DOHH2 (cell line): ENCODE data around the gene RBCK1.

ENCODE experiments used
- H3F3A ChIP-seq: fragments of 200-600 bp; sonication (generic), shearing (Covaris generic); 2 replicates; pipeline ENCODE4 v1.6.0; 2016; ENCODE audit warnings: antibody characterized with exemption, mild to moderate bottlenecking; ENCODE audit not compliant: control insufficient read depth, insufficient read depth
- H3K27ac ChIP-seq: fragments of 200-600 bp; sonication (generic); 2 replicates; pipeline ENCODE4 v1.5.1; 2014; ENCODE audit warnings: low read depth, mild to moderate bottlenecking, low read length, moderate library complexity
- H3K27me3 ChIP-seq: fragments of 200-600 bp; sonication (generic); 2 replicates; pipeline ENCODE4 v1.6.1; 2014; ENCODE audit warnings: mild to moderate bottlenecking, low read length, mixed read lengths; ENCODE audit not compliant: control insufficient read depth
- H3K36me3 ChIP-seq: fragments of 200-600 bp; sonication (generic); 2 replicates; pipeline ENCODE4 v1.6.1; 2014; ENCODE audit warnings: mild to moderate bottlenecking, low read length, moderate library complexity, mixed read lengths; ENCODE audit not compliant: control insufficient read depth
- H3K4me1 ChIP-seq: fragments of 200-600 bp; sonication (generic); 2 replicates; pipeline ENCODE4 v1.6.1; 2014; ENCODE audit warnings: mild to moderate bottlenecking, low read length, mixed read lengths; ENCODE audit not compliant: control insufficient read depth
- H3K4me2 ChIP-seq: fragments of 200-600 bp; sonication (generic); 2 replicates; pipeline ENCODE4 v1.6.0; 2014; ENCODE audit warnings: mild to moderate bottlenecking, low read length, moderate library complexity
- H3K4me3 ChIP-seq: fragments of 200-600 bp; sonication (generic); 2 replicates; pipeline ENCODE4 v1.5.1; 2014; ENCODE audit warnings: mild to moderate bottlenecking, low read length, mixed read lengths
- H3K79me2 ChIP-seq: fragments of 200-600 bp; sonication (generic); 2 replicates; pipeline ENCODE4 v1.6.1; 2014; ENCODE audit warnings: mild to moderate bottlenecking, low read length, mixed read lengths; ENCODE audit not compliant: control insufficient read depth
- H3K9me2 ChIP-seq: fragments of 200-600 bp; sonication (generic); replicated peaks from 2 replicates; pipeline ENCODE4 v1.6.1; 2014; ENCODE audit warnings: mild to moderate bottlenecking, low read length, mixed read lengths; ENCODE audit not compliant: control insufficient read depth
- H3K9me3 ChIP-seq: fragments of 200-600 bp; sonication (generic); 2 replicates; pipeline ENCODE4 v1.6.1; 2014; ENCODE audit warnings: antibody characterized with exemption, low read length, mixed read lengths; ENCODE audit not compliant: control insufficient read depth, insufficient read depth
- H4K20me1 ChIP-seq: fragments of 200-600 bp; sonication (generic); 2 replicates; pipeline ENCODE4 v1.6.0; 2014; ENCODE audit warnings: low read depth, mild to moderate bottlenecking, antibody characterized with exemption, low read length, moderate library complexity; ENCODE audit not compliant: control insufficient read depth, insufficient read depth
- EZH2phosphoT487 ChIP-seq: fragments of 200-600 bp; sonication (generic); IDR thresholded peaks from 2 replicates; pipeline ENCODE4 v1.6.1; 2017; ENCODE audit warnings: borderline replicate concordance, mild to moderate bottlenecking, antibody characterized with exemption, low read length, moderate library complexity, mixed read lengths
- TF ChIP-seq, protein P1 (sequence below): fragments of 200-600 bp; sonication (generic); IDR thresholded peaks from one replicate; pipeline ENCODE4 v1.5.1; 2014; ENCODE audit warnings: antibody characterized with exemption, mild to moderate bottlenecking, low read depth, low read length; ENCODE audit not compliant: poor library complexity, severe bottlenecking

The RBCK1 gene

DNA sequence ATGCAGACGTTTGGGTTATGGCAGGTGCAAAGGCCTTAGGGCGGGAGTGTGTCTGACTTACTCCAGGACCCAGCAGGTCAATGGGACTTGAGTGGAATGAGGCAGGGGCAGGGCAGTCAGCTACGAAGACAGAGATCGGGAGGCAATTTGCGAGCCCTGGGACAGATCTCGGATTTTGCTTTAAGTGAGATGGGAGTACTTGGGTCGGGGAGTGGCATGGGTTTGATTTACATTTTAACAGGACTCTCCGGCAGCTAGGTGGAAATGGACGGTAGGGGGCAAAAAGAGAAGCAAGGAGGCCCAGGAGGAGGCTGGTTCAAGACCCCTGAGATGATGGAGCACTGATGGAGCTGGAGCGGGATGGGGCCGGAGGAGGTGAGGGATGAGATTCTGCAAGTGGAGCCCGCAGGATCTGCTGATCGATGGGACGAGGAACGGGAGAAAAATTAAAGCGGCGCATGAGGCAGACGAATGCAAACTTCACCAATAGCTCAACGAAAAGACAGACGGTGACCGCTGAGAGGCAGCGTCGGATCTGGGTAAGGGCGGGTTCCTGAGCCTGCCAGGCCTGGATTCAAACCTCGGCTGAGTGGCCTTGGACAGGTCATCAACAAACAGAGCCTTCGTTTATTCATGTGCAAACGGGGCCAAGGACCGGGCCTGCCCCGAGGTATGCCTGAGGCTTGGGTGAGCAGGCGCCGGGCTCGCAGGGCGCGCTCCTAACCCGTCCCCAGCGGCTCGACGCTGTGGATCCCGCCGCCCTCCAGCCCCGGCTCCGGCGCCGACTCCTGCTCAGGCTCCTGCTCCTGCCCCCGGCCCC lies 756 bp upstream of the RBCK1 start:
- no peak overlapping the region for H3K27ac ChIP-seq
- peaks cover 15% of the 10 kb centered on the region for H3K36me3 ChIP-seq
- H3K4me3 ChIP-seq: peak overlapping the region; percentile 74
- H3K9me2 ChIP-seq: no peaks in the 10 kb centered on the region
- no peaks in the 10 kb centered on the region for H4K20me1 ChIP-seq
- H3K27me3 ChIP-seq: no peaks in the 10 kb centered on the region
- peaks cover 14% of the 10 kb centered on the region for H3K79me2 ChIP-seq
- TF ChIP-seq, protein P1, sequence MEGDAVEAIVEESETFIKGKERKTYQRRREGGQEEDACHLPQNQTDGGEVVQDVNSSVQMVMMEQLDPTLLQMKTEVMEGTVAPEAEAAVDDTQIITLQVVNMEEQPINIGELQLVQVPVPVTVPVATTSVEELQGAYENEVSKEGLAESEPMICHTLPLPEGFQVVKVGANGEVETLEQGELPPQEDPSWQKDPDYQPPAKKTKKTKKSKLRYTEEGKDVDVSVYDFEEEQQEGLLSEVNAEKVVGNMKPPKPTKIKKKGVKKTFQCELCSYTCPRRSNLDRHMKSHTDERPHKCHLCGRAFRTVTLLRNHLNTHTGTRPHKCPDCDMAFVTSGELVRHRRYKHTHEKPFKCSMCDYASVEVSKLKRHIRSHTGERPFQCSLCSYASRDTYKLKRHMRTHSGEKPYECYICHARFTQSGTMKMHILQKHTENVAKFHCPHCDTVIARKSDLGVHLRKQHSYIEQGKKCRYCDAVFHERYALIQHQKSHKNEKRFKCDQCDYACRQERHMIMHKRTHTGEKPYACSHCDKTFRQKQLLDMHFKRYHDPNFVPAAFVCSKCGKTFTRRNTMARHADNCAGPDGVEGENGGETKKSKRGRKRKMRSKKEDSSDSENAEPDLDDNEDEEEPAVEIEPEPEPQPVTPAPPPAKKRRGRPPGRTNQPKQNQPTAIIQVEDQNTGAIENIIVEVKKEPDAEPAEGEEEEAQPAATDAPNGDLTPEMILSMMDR: peak; percentile 62
- TF ChIP-seq EZH2phosphoT487: no peak
- H3K9me3 ChIP-seq: no peaks in the 10 kb centered on the region
- H3F3A ChIP-seq: peaks cover 3% of the 10 kb centered on the region; the same call in 1 of the 2 replicates
- peaks cover 32% of the 10 kb centered on the region for H3K4me1 ChIP-seq
- peak overlapping the region; percentile 91 for H3K4me2 ChIP-seq

DNA sequence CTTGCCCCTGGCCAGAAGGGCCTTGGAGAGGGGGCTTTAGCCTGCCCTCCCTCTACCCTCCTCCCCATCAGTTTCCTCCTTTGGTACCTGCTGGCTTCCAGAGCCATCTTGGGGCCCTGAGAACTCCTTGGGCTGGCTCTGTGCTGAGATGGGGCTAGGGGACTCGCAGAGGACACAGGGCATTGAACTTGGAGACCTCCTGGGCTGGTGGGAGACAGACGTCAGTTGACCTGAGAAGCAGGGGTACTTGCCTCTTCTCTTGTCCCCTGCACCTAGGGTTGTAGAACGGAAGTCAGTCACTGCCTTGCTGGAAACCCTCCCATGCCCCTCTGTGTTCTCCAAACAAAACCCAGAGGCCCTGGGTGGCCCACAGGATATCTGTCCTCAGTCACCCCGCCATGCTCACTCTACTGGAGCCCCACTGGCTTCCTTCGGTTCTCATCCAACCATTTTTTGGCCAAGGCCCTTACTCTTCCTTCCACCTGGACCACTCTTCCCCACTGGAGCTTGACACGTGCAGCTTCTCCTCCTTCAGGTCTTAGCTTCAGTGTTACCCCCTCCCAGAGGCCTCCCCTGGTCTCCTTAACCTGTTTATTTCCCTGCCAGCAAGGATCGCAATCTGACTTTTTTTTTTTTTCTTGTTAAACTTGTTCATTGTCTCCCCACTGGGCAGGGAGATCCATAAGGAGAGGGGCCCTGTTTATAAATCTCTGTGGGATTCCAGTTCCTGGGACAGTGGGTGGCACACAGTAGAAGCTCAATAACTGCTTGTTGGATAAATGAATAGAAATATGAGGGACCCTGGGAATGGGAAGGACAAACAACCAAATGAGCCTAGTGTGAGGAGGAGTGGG lies 971 bp downstream of the RBCK1 start:
- Histone ChIP-seq H3K27ac (peak overlapping the region; percentile 46; the same call in 1 of the 2 replicates), H3K79me2 (peaks cover 14% of the 10 kb centered on the region), H3F3A (peaks cover 3% of the 10 kb centered on the region; the same call in 1 of the 2 replicates), H4K20me1 (no peaks in the 10 kb centered on the region), H3K9me3 (no peaks in the 10 kb centered on the region), H3K27me3 (no peaks in the 10 kb centered on the region), H3K9me2 (no peaks in the 10 kb centered on the region), H3K4me1 (peaks cover 26% of the 10 kb centered on the region), H3K4me3 (peak overlapping the region; percentile 88), H3K4me2 (peak overlapping the region; percentile 70), H3K36me3 (peaks cover 18% of the 10 kb centered on the region)
- TF ChIP-seq EZH2phosphoT487: no peak
- TF ChIP-seq, protein P1: no peak

DNA sequence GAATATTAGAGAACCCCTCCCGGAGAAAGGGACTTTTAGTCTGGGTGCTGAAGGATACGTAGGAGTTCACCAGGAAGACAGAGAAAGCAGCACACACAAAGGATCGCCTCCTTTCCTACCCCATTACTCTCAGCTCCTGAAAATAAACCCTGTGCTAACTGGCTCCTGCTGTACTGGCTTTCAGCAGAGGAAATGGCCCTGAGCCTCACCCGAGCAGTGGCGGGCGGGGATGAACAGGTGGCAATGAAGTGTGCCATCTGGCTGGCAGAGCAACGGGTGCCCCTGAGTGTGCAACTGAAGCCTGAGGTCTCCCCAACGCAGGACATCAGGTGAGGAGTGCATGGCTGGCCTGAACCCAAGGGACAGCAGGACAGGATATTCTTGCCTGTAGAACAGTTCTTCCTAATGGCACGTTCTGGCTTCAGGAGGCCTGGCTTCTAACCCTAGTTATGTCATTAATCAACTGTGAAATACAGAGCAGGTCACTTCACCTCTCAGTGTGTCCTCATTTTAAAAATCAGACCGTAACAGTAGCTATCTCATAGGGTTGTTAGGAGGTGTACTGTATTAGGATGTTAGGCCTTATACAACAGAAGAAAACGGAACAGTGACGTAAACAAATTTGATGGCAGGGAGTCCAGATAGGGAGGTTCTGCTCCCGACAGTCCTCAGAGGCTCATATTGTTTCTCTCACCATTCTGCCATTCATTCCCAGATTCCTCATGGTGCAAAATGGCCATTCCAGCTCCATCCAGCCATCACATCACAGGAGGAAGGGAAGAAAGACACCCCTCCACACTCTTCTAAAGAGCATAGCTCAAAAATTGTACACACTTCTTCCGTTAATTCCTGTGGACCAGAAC lies 1.8 kb downstream of the RBCK1 start:
- Histone ChIP-seq H3K9me3 (no peaks in the 10 kb centered on the region), H3K79me2 (peaks cover 14% of the 10 kb centered on the region), H3K4me1 (peaks cover 26% of the 10 kb centered on the region), H3F3A (peaks cover 3% of the 10 kb centered on the region; the same call in 1 of the 2 replicates), H3K27ac (no peak overlapping the region), H3K27me3 (no peaks in the 10 kb centered on the region), H3K36me3 (peaks cover 18% of the 10 kb centered on the region), H4K20me1 (no peaks in the 10 kb centered on the region), H3K4me3 (peak overlapping the region; percentile 88), H3K9me2 (no peaks in the 10 kb centered on the region), H3K4me2 (peak overlapping the region; percentile 70)
- TF ChIP-seq, protein P1: no peak
- TF ChIP-seq EZH2phosphoT487: no peak
